ENCODE results near the gene SLC35B3.
"Not testable (repeated sequence)": the region's sequence is repeated elsewhere in the genome, so short reads cannot be mapped to it uniquely, and the experiment has no call there.

SLC35B3 gene

DNA sequence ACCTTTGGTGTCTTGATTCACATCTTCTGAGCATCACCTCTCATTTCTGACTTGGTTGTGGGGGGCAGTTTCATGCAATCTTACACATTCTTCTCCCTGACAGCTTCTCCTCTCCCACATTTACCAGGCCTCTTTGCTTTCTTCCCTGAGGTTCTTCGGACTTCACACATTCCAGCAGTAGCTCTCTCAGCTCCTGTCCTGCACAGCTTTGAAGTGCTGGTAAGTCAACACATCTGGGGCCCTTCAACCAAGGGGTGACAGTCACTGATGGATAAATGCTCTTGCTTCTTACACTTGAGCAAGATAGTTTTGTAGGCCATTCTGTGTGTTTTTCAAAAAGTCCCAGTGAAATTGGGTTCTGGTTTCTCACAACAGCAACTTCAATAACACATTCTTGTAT lies 2.5 kb upstream of the SLC35B3 start:
- Mint-ChIP-seq H3K27me3 (peaks cover 0 to 9% of the 10 kb centered on the region in 2 donors), H3K27ac (no peak overlapping the region), H3K4me3 (no peak overlapping the region), H3K9me3 (no peaks in the 10 kb centered on the region), H3K4me1 (ENCODE audit: low read depth in 2 of 2) (peaks cover 18 to 25% of the 10 kb centered on the region in 2 donors), H3K36me3 (ENCODE audit: insufficient read depth) (peaks cover 15% of the 10 kb centered on the region)
- ATAC-seq (replicated peaks) (no peak), DNase-seq (no peak)

DNA sequence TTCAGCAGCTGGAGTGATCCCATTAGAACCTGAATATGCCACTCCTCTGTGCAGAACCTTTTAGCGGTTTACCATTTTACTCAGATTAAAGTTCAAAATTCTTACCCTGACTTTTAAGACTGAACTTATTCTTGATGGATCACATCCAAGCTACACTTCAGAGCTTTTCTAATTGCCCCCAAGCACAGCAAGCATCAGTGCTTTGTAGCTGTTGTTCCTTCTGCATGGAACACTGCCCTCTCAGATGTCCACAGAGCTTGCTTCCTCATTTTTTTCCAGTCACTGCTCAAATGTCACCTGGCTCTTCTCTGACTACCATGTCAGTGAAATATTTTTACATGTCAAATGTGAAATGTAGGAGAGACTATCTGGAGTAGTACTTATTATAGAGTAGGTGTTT lies 1.6 kb upstream of the SLC35B3 start:
- ATAC-seq (replicated peaks) (no peak), DNase-seq (no peak)
- peaks cover 19 to 29% of the 10 kb centered on the region in 2 donors for H3K4me1 Mint-ChIP-seq (ENCODE audit: low read depth in 2 of 2)
- H3K27ac Mint-ChIP-seq = no peak overlapping the region
- H3K27me3 Mint-ChIP-seq = peaks cover 0 to 4% of the 10 kb centered on the region in 2 donors
- peaks cover 15% of the 10 kb centered on the region for H3K36me3 Mint-ChIP-seq (ENCODE audit: insufficient read depth)
- H3K4me3 Mint-ChIP-seq = no peak overlapping the region
- H3K9me3 Mint-ChIP-seq = no peaks in the 10 kb centered on the region

DNA sequence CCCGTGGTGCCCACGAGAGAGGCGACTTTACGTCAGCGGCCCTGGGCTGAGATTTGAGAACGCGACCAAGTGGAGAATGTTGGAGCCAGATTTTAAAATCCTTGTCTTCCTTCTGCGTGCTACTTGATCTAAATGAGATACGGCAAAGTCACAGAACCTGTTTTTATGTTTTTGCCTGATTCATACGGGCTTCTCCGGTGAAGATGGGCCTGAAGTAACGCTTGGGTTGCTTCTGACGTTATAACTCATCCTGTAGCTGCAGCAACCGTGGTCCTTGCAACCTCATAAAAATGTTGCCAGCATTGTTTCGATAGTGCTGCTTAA lies 462 bp upstream of the SLC35B3 start:
- Mint-ChIP-seq H3K36me3 (ENCODE audit: insufficient read depth) (peaks cover 15% of the 10 kb centered on the region), H3K27ac (peak overlapping the region; percentile 98), H3K4me1 (ENCODE audit: low read depth in 2 of 2) (peaks cover 19 to 35% of the 10 kb centered on the region in 2 donors), H3K27me3 (no peaks in the 10 kb centered on the region), H3K9me3 (no peaks in the 10 kb centered on the region), H3K4me3 (peak overlapping the region; percentile 90 to 94)
- no peak for ATAC-seq (replicated peaks)
- DNase-seq = no peak

DNA sequence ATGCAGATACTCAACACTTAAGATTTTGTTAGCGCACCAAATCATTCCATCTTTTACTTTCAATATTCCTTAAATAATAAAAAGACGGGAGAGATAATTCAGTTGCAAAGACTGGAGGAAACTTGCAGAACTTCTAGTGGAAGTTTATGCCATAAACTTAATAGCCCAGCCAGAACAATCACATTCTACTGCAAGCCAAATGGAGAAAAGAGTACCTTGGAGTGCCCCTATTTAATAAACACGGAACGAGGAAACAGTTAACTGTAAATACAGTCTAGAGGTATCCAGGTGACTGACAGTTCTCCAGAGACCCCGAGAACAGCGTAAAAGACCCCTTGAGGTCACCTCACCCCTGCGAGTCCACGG lies 635 bp downstream of the SLC35B3 start:
- H3K9me3 Mint-ChIP-seq = no peaks in the 10 kb centered on the region
- no peaks in the 10 kb centered on the region for H3K27me3 Mint-ChIP-seq
- peak overlapping the region; percentile 90 to 94 for H3K4me3 Mint-ChIP-seq
- H3K4me1 Mint-ChIP-seq (ENCODE audit: low read depth in 2 of 2) = peaks cover 19 to 35% of the 10 kb centered on the region in 2 donors
- peaks cover 15% of the 10 kb centered on the region for H3K36me3 Mint-ChIP-seq (ENCODE audit: insufficient read depth)
- ATAC-seq (replicated peaks) (peak; percentile 9), DNase-seq (peak in 1 of 3 experiments; percentile 1)
- peak overlapping the region; percentile 98 for H3K27ac Mint-ChIP-seq

DNA sequence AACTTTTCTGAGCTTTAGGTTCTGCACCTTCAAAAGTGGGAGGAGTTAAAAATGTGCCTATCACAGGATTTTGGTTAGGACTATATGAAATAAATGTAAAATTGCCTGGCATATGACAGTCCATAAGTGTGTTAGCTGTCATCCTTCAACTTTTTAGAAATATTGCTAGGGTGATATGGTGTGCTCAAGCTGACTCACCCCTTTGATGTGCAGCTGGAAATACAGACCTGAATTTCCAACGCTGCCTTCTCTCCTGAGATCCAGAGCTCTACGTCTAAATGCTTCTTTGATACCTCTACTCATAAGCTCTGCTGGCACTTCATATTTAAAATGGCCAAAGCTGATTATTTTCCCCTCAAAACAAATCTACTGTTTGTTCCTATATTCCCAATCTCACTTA lies 2.7 kb downstream of the SLC35B3 start:
- Mint-ChIP-seq H3K27me3 (no peaks in the 10 kb centered on the region), H3K27ac (peak overlapping the region in 1 of 2 donors; percentile 69), H3K4me1 (ENCODE audit: low read depth in 2 of 2) (peaks cover 19 to 35% of the 10 kb centered on the region in 2 donors), H3K4me3 (peak overlapping the region in 1 of 2 donors; percentile 90), H3K36me3 (ENCODE audit: insufficient read depth) (peaks cover 15% of the 10 kb centered on the region), H3K9me3 (no peaks in the 10 kb centered on the region)
- ATAC-seq (replicated peaks) = no peak
- DNase-seq = no peak

DNA sequence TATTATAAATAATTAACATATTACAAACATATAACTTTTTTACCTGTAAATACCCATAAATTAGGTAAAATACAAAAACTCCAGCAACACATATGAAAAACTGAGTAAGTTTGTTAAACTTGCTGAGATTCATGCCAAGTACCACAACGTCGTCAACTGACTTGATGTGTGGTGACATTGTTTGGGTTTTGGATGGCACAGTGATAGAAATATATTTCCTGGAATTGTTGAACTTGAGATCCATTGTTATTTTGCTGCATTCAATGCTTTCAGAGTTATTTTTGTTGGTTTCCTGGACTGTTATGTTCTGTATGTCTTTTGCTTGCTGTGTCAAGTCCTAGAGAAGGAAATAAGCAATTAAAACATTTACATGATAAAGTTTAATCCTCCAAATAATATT lies 5.5 kb downstream of the SLC35B3 start:
- no peaks in the 10 kb centered on the region for H3K27me3 Mint-ChIP-seq
- H3K4me3 Mint-ChIP-seq = no peak overlapping the region
- H3K36me3 Mint-ChIP-seq (ENCODE audit: insufficient read depth) = peaks cover 22% of the 10 kb centered on the region
- H3K9me3 Mint-ChIP-seq = no peaks in the 10 kb centered on the region
- no peak overlapping the region for H3K27ac Mint-ChIP-seq
- ATAC-seq (replicated peaks) (no peak), DNase-seq (no peak)
- H3K4me1 Mint-ChIP-seq (ENCODE audit: low read depth in 2 of 2) = peaks cover 10 to 26% of the 10 kb centered on the region in 2 donors

DNA sequence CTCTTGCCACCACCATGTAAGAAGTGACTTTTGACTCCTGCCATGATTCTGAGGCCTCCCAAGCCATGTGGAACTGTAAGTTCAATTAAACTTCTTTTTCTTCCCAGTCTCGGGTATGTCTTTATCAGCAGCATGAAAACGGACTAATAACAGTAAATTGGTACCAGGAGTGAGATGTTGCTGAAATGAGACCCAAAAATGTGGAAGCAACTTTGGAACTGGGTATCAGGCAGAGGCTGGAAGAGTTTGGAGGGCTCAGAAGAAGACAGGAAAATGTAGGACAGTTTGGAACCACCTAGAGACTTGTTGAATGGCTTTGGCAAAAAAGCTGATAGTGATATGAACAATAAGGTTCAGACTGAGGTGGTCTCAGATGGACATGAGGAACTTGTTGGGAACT lies 8.8 kb downstream of the SLC35B3 start:
- H3K27me3 Mint-ChIP-seq; DNase-seq; ATAC-seq (replicated peaks); H3K4me3 Mint-ChIP-seq; H3K27ac Mint-ChIP-seq; H3K9me3 Mint-ChIP-seq; H3K4me1 Mint-ChIP-seq (ENCODE audit: low read depth in 2 of 2): not testable (repeated sequence)
- peaks cover 18% of the 10 kb centered on the region for H3K36me3 Mint-ChIP-seq (ENCODE audit: insufficient read depth)

DNA sequence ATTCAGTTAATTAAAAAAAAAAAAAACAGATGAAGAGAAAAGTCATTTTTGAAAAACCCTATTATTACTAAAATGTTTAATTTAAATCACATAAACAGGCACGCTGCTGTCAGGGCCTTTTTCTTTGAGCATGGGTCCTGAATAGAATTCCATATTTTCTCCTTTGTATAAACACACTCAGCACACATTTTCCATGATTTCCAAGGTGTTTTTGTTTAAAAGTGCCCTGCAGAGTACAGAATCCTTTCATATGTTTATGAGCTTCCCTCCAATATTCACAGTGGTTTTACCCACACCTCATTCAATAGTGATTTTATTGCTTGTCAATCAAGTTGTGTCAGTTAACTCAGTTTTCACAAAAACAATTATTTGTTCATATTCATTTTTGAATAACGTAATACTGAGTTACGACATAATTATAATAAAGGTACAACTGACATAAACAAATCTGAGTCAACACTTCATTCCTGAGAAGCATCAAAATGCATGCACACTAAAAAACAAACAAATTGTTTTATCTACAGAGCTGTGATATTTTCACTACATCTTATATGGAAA lies 15.2 kb downstream of the SLC35B3 start:
- Mint-ChIP-seq H3K9me3 (no peaks in the 10 kb centered on the region), H3K36me3 (ENCODE audit: insufficient read depth) (peaks cover 27% of the 10 kb centered on the region), H3K4me3 (no peak overlapping the region), H3K4me1 (ENCODE audit: low read depth in 2 of 2) (peaks cover 0 to 4% of the 10 kb centered on the region in 2 donors), H3K27ac (no peak overlapping the region), H3K27me3 (no peaks in the 10 kb centered on the region)
- DNase-seq (no peak), ATAC-seq (replicated peaks) (no peak)

DNA sequence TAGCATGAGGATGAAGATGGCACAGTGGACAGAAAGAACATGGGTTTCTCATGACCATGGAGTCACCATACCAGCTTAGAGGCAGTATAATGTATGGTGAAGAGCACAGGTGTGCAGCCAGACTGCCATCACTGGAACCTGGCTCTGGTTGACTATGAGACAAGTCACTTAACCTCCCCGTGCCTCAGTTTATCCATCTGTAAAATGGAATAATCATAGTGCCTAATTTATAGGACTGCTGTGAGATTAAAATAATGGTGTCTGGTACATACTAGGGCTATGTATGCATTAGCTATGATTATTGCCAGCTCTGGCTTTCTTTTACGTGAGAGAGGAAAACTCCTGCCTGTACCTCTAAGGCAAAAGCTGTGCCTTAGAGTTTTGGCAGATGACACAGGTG lies 19.4 kb downstream of the SLC35B3 start:
- Mint-ChIP-seq H3K27me3 (no peaks in the 10 kb centered on the region), H3K4me1 (ENCODE audit: low read depth in 2 of 2) (peaks cover 0 to 4% of the 10 kb centered on the region in 2 donors), H3K4me3 (no peak overlapping the region), H3K36me3 (ENCODE audit: insufficient read depth) (peaks cover 37% of the 10 kb centered on the region), H3K27ac (no peak overlapping the region), H3K9me3 (no peaks in the 10 kb centered on the region)
- no peak for ATAC-seq (replicated peaks)
- DNase-seq = no peak

DNA sequence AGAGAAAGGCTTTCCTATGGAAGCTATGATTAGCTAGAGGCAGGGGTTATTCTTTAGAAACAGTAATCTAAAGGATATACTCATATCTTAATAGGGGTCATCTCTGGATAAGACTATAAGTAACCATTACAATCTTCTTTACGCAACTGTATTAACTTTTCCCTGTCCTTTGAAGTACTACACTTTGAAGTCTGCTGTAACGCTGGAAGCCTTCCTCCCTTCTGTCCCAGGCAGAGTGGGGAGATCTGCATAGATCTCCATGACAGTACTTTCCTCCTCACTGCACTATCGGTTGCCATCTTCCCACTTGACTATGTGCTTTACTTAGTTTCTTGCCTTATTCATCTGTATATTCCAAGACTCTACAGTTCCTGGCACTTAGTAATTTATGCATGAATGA lies 20.1 kb downstream of the SLC35B3 start:
- Mint-ChIP-seq H3K9me3 (no peaks in the 10 kb centered on the region), H3K27ac (no peak overlapping the region), H3K4me1 (ENCODE audit: low read depth in 2 of 2) (peaks cover 0 to 4% of the 10 kb centered on the region in 2 donors), H3K27me3 (no peaks in the 10 kb centered on the region), H3K36me3 (ENCODE audit: insufficient read depth) (peaks cover 37% of the 10 kb centered on the region), H3K4me3 (no peak overlapping the region)
- ATAC-seq (replicated peaks) (no peak), DNase-seq (no peak)

DNA sequence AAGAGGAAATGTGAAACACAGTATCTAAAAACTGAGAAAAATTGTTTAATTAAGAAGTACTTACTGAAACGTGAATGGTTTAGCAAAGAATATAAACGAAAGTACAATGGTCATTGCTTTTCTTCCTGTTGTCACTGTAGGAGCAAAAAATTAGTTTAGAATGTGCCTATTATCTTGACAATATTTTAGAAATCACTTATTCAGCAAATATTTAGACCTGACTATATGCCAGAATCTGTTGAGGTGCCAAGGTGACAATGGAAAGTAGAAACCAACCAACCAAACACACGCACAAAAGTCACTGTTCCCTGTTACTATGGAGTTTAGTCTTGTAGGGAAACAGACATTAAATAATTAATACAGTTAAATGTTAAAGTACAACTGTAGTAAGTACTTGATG lies 20.5 kb downstream of the SLC35B3 start:
- Mint-ChIP-seq H3K27ac (no peak overlapping the region), H3K4me3 (no peak overlapping the region), H3K27me3 (no peaks in the 10 kb centered on the region), H3K36me3 (ENCODE audit: insufficient read depth) (peaks cover 37% of the 10 kb centered on the region), H3K9me3 (no peaks in the 10 kb centered on the region), H3K4me1 (ENCODE audit: low read depth in 2 of 2) (peaks cover 0 to 4% of the 10 kb centered on the region in 2 donors)
- DNase-seq = no peak
- ATAC-seq (replicated peaks) = no peak

DNA sequence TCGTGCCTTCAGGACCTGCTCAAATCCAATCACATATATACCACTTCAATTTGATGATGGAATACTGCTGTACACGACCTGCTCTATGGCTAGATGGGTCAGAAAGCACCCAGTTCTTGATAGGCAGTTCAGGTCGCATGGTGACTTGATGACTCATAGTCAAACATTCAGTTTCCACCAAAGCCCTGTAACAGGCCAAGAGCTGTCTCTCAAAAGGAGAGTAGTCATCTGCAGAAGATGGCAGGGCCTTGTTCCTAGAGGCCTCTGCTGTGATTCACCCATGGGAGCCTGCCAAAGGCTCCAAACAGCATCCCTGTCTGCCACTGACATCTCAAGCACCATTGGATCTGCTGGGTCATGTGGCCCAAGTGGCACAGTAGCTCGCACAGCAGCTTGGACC lies 29.4 kb downstream of the SLC35B3 start:
- not testable (repeated sequence) for H3K27me3 Mint-ChIP-seq; H3K36me3 Mint-ChIP-seq (ENCODE audit: insufficient read depth); H3K4me1 Mint-ChIP-seq (ENCODE audit: low read depth in 2 of 2); H3K27ac Mint-ChIP-seq; H3K9me3 Mint-ChIP-seq; ATAC-seq (replicated peaks); H3K4me3 Mint-ChIP-seq; DNase-seq

DNA sequence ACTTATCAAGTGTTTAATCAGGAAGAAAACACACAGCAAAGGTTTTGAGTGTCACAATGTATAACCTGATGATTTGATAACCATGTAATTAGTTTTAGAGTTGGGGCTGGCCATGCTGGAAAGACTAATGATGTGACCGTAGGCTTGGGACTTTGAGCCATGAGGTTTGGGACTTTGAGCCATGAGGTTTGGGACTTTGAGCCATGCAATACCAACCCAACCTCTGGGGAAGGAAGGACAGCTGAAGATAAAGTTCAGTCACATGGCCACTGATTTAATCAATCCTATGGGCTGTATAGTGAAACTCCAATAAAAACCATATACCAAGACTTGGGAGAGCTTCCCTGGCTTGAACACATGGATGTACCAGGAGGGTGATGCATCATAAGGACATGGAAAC lies 32.8 kb downstream of the SLC35B3 start:
- no peak for ATAC-seq (replicated peaks)
- H3K4me1 Mint-ChIP-seq (ENCODE audit: low read depth in 2 of 2) = no peaks in the 10 kb centered on the region
- no peak overlapping the region for H3K4me3 Mint-ChIP-seq
- DNase-seq = no peak
- no peaks in the 10 kb centered on the region for H3K36me3 Mint-ChIP-seq (ENCODE audit: insufficient read depth)
- no peak overlapping the region for H3K27ac Mint-ChIP-seq
- H3K27me3 Mint-ChIP-seq = peaks cover 0 to 6% of the 10 kb centered on the region in 2 donors
- H3K9me3 Mint-ChIP-seq = no peaks in the 10 kb centered on the region

DNA sequence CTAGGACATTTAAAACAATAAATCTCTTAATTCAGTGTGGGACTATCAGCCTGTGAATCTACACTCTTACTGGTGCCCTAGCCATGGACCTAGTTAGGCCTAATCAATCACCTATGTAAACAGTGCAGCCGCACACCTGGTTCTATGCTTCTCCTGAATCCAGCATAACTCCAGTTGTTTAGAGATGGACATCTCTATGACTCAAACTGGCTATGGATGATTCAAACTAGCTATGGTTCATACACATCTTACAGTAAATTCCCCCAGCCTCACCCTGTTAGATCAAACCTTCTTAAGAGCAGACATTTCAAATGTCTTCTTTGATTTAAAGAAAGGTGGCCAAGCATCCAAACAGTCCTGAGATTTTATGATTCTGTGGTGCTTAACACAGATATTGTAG lies 34.7 kb downstream of the SLC35B3 start:
- H3K4me3 Mint-ChIP-seq = no peak overlapping the region
- no peaks in the 10 kb centered on the region for H3K36me3 Mint-ChIP-seq (ENCODE audit: insufficient read depth)
- H3K27ac Mint-ChIP-seq = no peak overlapping the region
- DNase-seq (no peak), ATAC-seq (replicated peaks) (no peak)
- no peaks in the 10 kb centered on the region for H3K4me1 Mint-ChIP-seq (ENCODE audit: low read depth in 2 of 2)
- H3K27me3 Mint-ChIP-seq = peaks cover 0 to 6% of the 10 kb centered on the region in 2 donors
- H3K9me3 Mint-ChIP-seq = no peaks in the 10 kb centered on the region

DNA sequence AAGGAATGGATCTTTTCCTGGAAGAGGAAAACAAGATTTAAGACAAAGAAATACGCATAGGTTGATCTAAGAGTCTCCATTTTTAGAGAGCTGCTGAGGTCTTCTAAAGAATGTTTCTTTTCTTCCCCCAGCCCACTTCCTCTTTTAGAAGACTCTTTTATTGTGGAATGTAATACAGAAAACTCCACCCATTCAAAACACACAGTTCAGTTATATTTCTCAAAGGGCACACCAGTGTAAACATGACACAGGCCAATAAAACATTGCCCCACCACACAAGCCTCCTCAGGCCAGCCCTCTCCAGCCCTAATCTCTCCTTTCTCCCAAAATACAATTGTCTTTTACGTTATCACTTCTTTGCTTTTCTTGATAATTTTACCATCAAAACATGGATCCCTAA lies 42.8 kb downstream of the SLC35B3 start:
- no peak for DNase-seq
- ATAC-seq (replicated peaks) = no peak
- no peak overlapping the region for H3K27ac Mint-ChIP-seq
- H3K36me3 Mint-ChIP-seq (ENCODE audit: insufficient read depth) = no peaks in the 10 kb centered on the region
- H3K4me1 Mint-ChIP-seq (ENCODE audit: low read depth in 2 of 2) = no peaks in the 10 kb centered on the region
- H3K27me3 Mint-ChIP-seq = peaks cover 0 to 10% of the 10 kb centered on the region in 2 donors
- H3K9me3 Mint-ChIP-seq = no peaks in the 10 kb centered on the region
- no peak overlapping the region for H3K4me3 Mint-ChIP-seq

Data from effector memory CD8-positive, alpha-beta T cell (primary cell).